IMR-90 (cell line): ENCODE measurements around the gene TNFSF12. TPM values are rescaled to one million over a fixed set of nuclear protein-coding genes. Genes with fewer than 3 reads are reported as not detected.
A peak's percentile ranks its signal among the peaks of the same experiment; 100 is the strongest.

Experiments
- ATAC-seq: fragments of 200-7000 bp; cut with Tn5 transposase; 2 replicates; pipeline ENCODE4 v1.9.1; 2020; ENCODE audit warnings: low read depth, mild to moderate bottlenecking, moderate library complexity
- BruUV-seq: library from RNA; stranded (reverse); fragments of 400-500 nt; replicated peaks from 2 replicates; lab custom pipeline; 2021; lab: Mats Ljungman, UMichigan
- CTCF ChIA-PET: fragments of 300-600 bp; formaldehyde crosslinking; extraction: SDS; loops from one replicate; lab custom pipeline; 2021; ENCODE audit warnings: antibody characterized with exemption; lab: Yijun Ruan, JAX
- POLR2A ChIA-PET: fragments of 300-600 bp; sonication (Branson Sonifier 250); formaldehyde crosslinking; loops from one replicate; lab custom pipeline; 2022; ENCODE audit warnings: antibody characterized with exemption; ENCODE audit not compliant: unreplicated experiment; lab: Charles Lee
- DNase-seq: peaks from one replicate; pipeline ENCODE4 v3.0.0; 2013
- H2AFZ ChIP-seq: replicated peaks from 2 replicates; pipeline ENCODE3; 2013; ENCODE audit warnings: low read length, mild to moderate bottlenecking; ENCODE audit not compliant: poor library complexity
- H2AK5ac ChIP-seq: 2 replicates; pipeline ENCODE4 v1.6.1; 2013; ENCODE audit warnings: low read depth, low read length, inconsistent platforms
- H2AK9ac ChIP-seq: replicated peaks from 2 replicates; pipeline ENCODE3; 2013; ENCODE audit warnings: mild to moderate bottlenecking, low read depth, low read length, moderate library complexity; ENCODE audit not compliant: poor library complexity
- H2BK120ac ChIP-seq: 2 replicates; pipeline ENCODE4 v1.6.1; 2013; ENCODE audit warnings: low read depth, low read length, inconsistent platforms
- H2BK15ac ChIP-seq: 3 replicates; pipeline ENCODE4 v1.6.1; 2013; ENCODE audit warnings: low read depth, low read length, inconsistent platforms
- H2BK20ac ChIP-seq: 2 replicates; pipeline ENCODE4 v1.6.1; 2013; ENCODE audit warnings: low read depth, mild to moderate bottlenecking, inconsistent platforms, low read length, moderate library complexity
- H2BK5ac ChIP-seq: 2 replicates; pipeline ENCODE4 v1.6.1; 2013; ENCODE audit warnings: mild to moderate bottlenecking, low read depth, low read length, inconsistent platforms; ENCODE audit not compliant: poor library complexity, severe bottlenecking
- H3K14ac ChIP-seq: replicated peaks from 2 replicates; pipeline ENCODE4 v1.6.1; 2013; ENCODE audit warnings: low read depth, low read length, inconsistent platforms
- H3K18ac ChIP-seq: 2 replicates; pipeline ENCODE4 v1.6.1; 2013; ENCODE audit warnings: low read depth, low read length, control low read depth
- H3K23ac ChIP-seq: 2 replicates; pipeline ENCODE4 v1.6.1; 2013; ENCODE audit warnings: low read depth, low read length, inconsistent platforms
- H3K27ac ChIP-seq: 2 replicates; pipeline ENCODE4 v1.5.1; 2013; ENCODE audit warnings: mild to moderate bottlenecking, control low read depth, low read length; ENCODE audit not compliant: insufficient read depth
- H3K27me3 ChIP-seq: 2 replicates; pipeline ENCODE4 v1.6.1; 2013; ENCODE audit warnings: low read length; ENCODE audit not compliant: control insufficient read depth, insufficient read depth
- H3K36me3 ChIP-seq: 2 replicates; pipeline ENCODE4 v1.6.1; 2013; ENCODE audit warnings: low read length, mixed read lengths; ENCODE audit not compliant: control insufficient read depth, insufficient read depth
- H3K4ac ChIP-seq: 2 replicates; pipeline ENCODE4 v1.6.1; 2013; ENCODE audit warnings: low read depth, low read length, inconsistent platforms
- H3K4me1 ChIP-seq: 2 replicates; pipeline ENCODE4 v1.6.1; 2013; ENCODE audit warnings: low read length, mixed read lengths; ENCODE audit not compliant: control insufficient read depth, insufficient read depth
- H3K4me2 ChIP-seq: 2 replicates; pipeline ENCODE4 v1.6.1; 2013; ENCODE audit warnings: low read depth, mild to moderate bottlenecking, control low read depth, low read length, moderate library complexity
- H3K4me3 ChIP-seq: 2 replicates; pipeline ENCODE4 v1.5.1; 2013; ENCODE audit warnings: low read depth, mild to moderate bottlenecking, control low read depth, low read length, moderate library complexity; ENCODE audit not compliant: insufficient read depth
- H3K56ac ChIP-seq: 2 replicates; pipeline ENCODE4 v1.6.1; 2013; ENCODE audit warnings: low read length, inconsistent platforms; ENCODE audit not compliant: insufficient read depth; ENCODE audit errors: extremely low read depth
- H3K79me1 ChIP-seq, 2 experiments: 2 replicates each; pipeline ENCODE4 v1.6.1; 2013; ENCODE audit warnings: low read length in 2 of 2, inconsistent platforms in 1 of 2, low read depth in 1 of 2
- H3K9ac ChIP-seq: 2 replicates; pipeline ENCODE4 v1.6.1; 2013; ENCODE audit warnings: low read depth, low read length, control low read depth
- H3K9me1 ChIP-seq: 2 replicates; pipeline ENCODE4 v1.6.1; 2013; ENCODE audit warnings: low read length, inconsistent platforms; ENCODE audit not compliant: insufficient read depth
- H3K9me3 ChIP-seq: 2 replicates; pipeline ENCODE4 v1.6.1; 2013; ENCODE audit warnings: low read length; ENCODE audit not compliant: control insufficient read depth, insufficient read depth
- H4K20me1 ChIP-seq: 2 replicates; pipeline ENCODE4 v1.6.1; 2013; ENCODE audit warnings: low read length, inconsistent platforms; ENCODE audit not compliant: insufficient read depth
- H4K5ac ChIP-seq: 2 replicates; pipeline ENCODE4 v1.6.1; 2013; ENCODE audit warnings: mild to moderate bottlenecking, low read depth, low read length, control low read depth
- H4K8ac ChIP-seq, 2 experiments: 2 replicates each; pipeline ENCODE4 v1.6.1; 2013; ENCODE audit warnings: low read depth in 2 of 2, low read length in 2 of 2, control low read depth in 1 of 2, inconsistent platforms in 1 of 2
- H4K91ac ChIP-seq: 2 replicates; pipeline ENCODE4 v1.6.1; 2013; ENCODE audit warnings: low read depth, low read length, inconsistent platforms; ENCODE audit not compliant: insufficient read depth
- CEBPB ChIP-seq: IDR thresholded peaks from 2 replicates; pipeline ENCODE4 v1.6.1; 2012; ENCODE audit warnings: low read depth, low read length, improper control_type of control experiment
- MXI1 ChIP-seq: IDR thresholded peaks from 2 replicates; pipeline ENCODE4 v1.6.1; 2012; ENCODE audit warnings: low read depth, mild to moderate bottlenecking, low read length, moderate library complexity, borderline replicate concordance
- WGBS, 2 experiments: methylation state at CpG; one replicate each; pipeline versions ENCODE4 v1.1.5 to v1.1.7; 2013; ENCODE audit warnings: missing lambda C conversion rate in 2 of 2; ENCODE audit not compliant: insufficient read length in 1 of 2; ENCODE audit errors: extremely low coverage in 2 of 2; 5-methylcytosine and 5-hydroxymethylcytosine counted together
- dilution Hi-C: fragments of 300-500 bp; cut with HindIII; formaldehyde crosslinking; loops from one replicate; pipeline ENCODE4 v1.14.3; 2018; ENCODE audit warnings: low sequenced_read_pairs; ENCODE audit not compliant: unreplicated experiment
- in situ Hi-C: fragments of 300-500 bp; cut with MboI; formaldehyde crosslinking; loops from 3 replicates; pipeline ENCODE4 v1.14.3; 2019; ENCODE audit warnings: low sequenced_read_pairs, inconsistent platforms, mixed read lengths
- intact Hi-C: fragments of 100-400 bp; cut with micrococcal nuclease; formaldehyde crosslinking; loops from 2 replicates; pipeline ENCODE4 v1.10.0; 2022
- polyA plus RNA-seq, 3 experiments: library from polyadenylated mRNA; depleted of rRNA; stranded (reverse); fragments of >200 nt; gene quantifications; 2 replicates each; pipeline ENCODE4 v1.2.3, GENCODE V29; 2012; ENCODE audit warnings: low replicate concordance in 1 of 3
- total RNA-seq: library from RNA; depleted of rRNA; stranded (reverse); fragments of >200 nt; gene quantifications from 2 replicates; pipeline ENCODE4 v1.2.3, GENCODE V29; 2012

The TNFSF12 gene
- total and polyA plus RNA-seq, 2 of the 4 experiments (the other 2 are of a cell fraction), result 2.7 to 22.0 TPM

- H2AFZ ChIP-seq, result no peak overlapping the region
- ATAC-seq (no peak), DNase-seq (no peak)
- H3K79me1 ChIP-seq, result no peaks in the 10 kb centered on the region
- H2BK20ac ChIP-seq, result no peak overlapping the region
- ChIA-PET CTCF (interaction anchor here (0.7 kb wide), 1 partner anchor 110 kb away, joined by 7 read pairs; no protein-coding TSS in a partner anchor), POLR2A (no interaction called here)
- H4K91ac ChIP-seq, result no peak overlapping the region
- dilution Hi-C loops, result no loop called here
- no peak overlapping the region for H3K18ac ChIP-seq
- no peaks in the 10 kb centered on the region for H3K9me1 ChIP-seq
- H2BK120ac ChIP-seq, result no peak overlapping the region
- TF ChIP-seq CEBPB (0 out of 2 replicates have a peak, but pooled peaks have one; percentile 9), MXI1 (no peak)
- no peak overlapping the region for H2AK5ac ChIP-seq
- peaks cover 16% of the 10 kb centered on the region for H3K9me3 ChIP-seq
- H2BK15ac ChIP-seq, result no peak overlapping the region
- no TSS peak for BruUV-seq
- no peak overlapping the region for H3K23ac ChIP-seq
- no peak overlapping the region for H3K56ac ChIP-seq
- no CpG with 5 or more reads among the region's 6 CpGs for WGBS, 2 experiments
- H3K9ac ChIP-seq, result no peak overlapping the region
- intact Hi-C loops, result no loop called here
- no peak overlapping the region for H3K4ac ChIP-seq
- no peak overlapping the region for H4K5ac ChIP-seq
- H3K36me3 ChIP-seq, result no peaks in the 10 kb centered on the region
- in situ Hi-C loops, result loop anchor here (25.0 kb wide), 1 partner anchor 468 kb away; no protein-coding TSS in a partner anchor
- no peak overlapping the region for H2BK5ac ChIP-seq
- no peaks in the 10 kb centered on the region for H3K4me1 ChIP-seq
- no peak overlapping the region for H3K4me2 ChIP-seq
- H3K27me3 ChIP-seq, result no peaks in the 10 kb centered on the region
- H4K20me1 ChIP-seq, result no peaks in the 10 kb centered on the region
- H3K4me3 ChIP-seq, result no peak overlapping the region
- H3K14ac ChIP-seq, result no peak overlapping the region
- H3K27ac ChIP-seq, result no peak overlapping the region
- no peak overlapping the region for H4K8ac ChIP-seq
- no peak overlapping the region for H2AK9ac ChIP-seq
Measured at GRCh38 chr17:7530023-7530900, 18.6 kb upstream of the TNFSF12 start.
